ENCODE data around the gene TSPOAP1. TPM values are rescaled to one million over a fixed set of nuclear protein-coding genes. Genes with fewer than 3 reads are reported as not detected.

TSPOAP1 gene
- total RNA-seq, 1 donor from 2014 or later: 39.7 TPM

GRCh38 chr17:58313815-58314705 lies 14.5 kb downstream of the TSPOAP1 start:
- no peak overlapping the region for H3K4me3 Mint-ChIP-seq (ENCODE audit: unreplicated experiment)
- H3K9me3 Mint-ChIP-seq (ENCODE audit: unreplicated experiment): no peaks in the 10 kb centered on the region
- H3K27ac Mint-ChIP-seq (ENCODE audit: unreplicated experiment): peak overlapping the region; percentile 12
- peaks cover 8% of the 10 kb centered on the region for H3K4me1 Mint-ChIP-seq (ENCODE audit: low read depth, unreplicated experiment)
- no peak for TF ChIP-seq CTCF (IDR thresholded peaks at IDR 0.05; ENCODE audit: partially characterized antibody, unreplicated experiment)
- H3K36me3 Mint-ChIP-seq (ENCODE audit: unreplicated experiment): no peaks in the 10 kb centered on the region
- DNase-seq: peak; percentile 2
- H3K27me3 Mint-ChIP-seq (ENCODE audit: unreplicated experiment): peaks cover 4% of the 10 kb centered on the region

GRCh38 chr17:58312829-58313228 lies 15.8 kb downstream of the TSPOAP1 start:
- Mint-ChIP-seq H3K9me3 (ENCODE audit: unreplicated experiment) (no peaks in the 10 kb centered on the region), H3K27me3 (ENCODE audit: unreplicated experiment) (peaks cover 4% of the 10 kb centered on the region), H3K27ac (ENCODE audit: unreplicated experiment) (no peak overlapping the region), H3K4me3 (ENCODE audit: unreplicated experiment) (no peak overlapping the region), H3K4me1 (ENCODE audit: low read depth, unreplicated experiment) (peaks cover 8% of the 10 kb centered on the region), H3K36me3 (ENCODE audit: unreplicated experiment) (no peaks in the 10 kb centered on the region)
- DNase-seq: no peak
- no peak for TF ChIP-seq CTCF (IDR thresholded peaks at IDR 0.05; ENCODE audit: partially characterized antibody, unreplicated experiment)

GRCh38 chr17:58312021-58312630 lies 16.5 kb downstream of the TSPOAP1 start:
- Mint-ChIP-seq H3K9me3 (ENCODE audit: unreplicated experiment) (no peaks in the 10 kb centered on the region), H3K27me3 (ENCODE audit: unreplicated experiment) (peaks cover 4% of the 10 kb centered on the region), H3K4me3 (ENCODE audit: unreplicated experiment) (no peak overlapping the region), H3K27ac (ENCODE audit: unreplicated experiment) (no peak overlapping the region), H3K36me3 (ENCODE audit: unreplicated experiment) (peaks cover 3% of the 10 kb centered on the region), H3K4me1 (ENCODE audit: low read depth, unreplicated experiment) (peaks cover 11% of the 10 kb centered on the region)
- DNase-seq: peak; percentile 15
- TF ChIP-seq CTCF (IDR thresholded peaks at IDR 0.05; ENCODE audit: partially characterized antibody, unreplicated experiment): no peak

GRCh38 chr17:58311429-58311894 lies 17.1 kb downstream of the TSPOAP1 start:
- peak; percentile 8 for DNase-seq
- H3K4me3 Mint-ChIP-seq (ENCODE audit: unreplicated experiment): no peak overlapping the region
- peaks cover 4% of the 10 kb centered on the region for H3K27me3 Mint-ChIP-seq (ENCODE audit: unreplicated experiment)
- no peaks in the 10 kb centered on the region for H3K9me3 Mint-ChIP-seq (ENCODE audit: unreplicated experiment)
- H3K36me3 Mint-ChIP-seq (ENCODE audit: unreplicated experiment): peaks cover 4% of the 10 kb centered on the region
- H3K4me1 Mint-ChIP-seq (ENCODE audit: low read depth, unreplicated experiment): peaks cover 11% of the 10 kb centered on the region
- no peak overlapping the region for H3K27ac Mint-ChIP-seq (ENCODE audit: unreplicated experiment)
- no peak for TF ChIP-seq CTCF (IDR thresholded peaks at IDR 0.05; ENCODE audit: partially characterized antibody, unreplicated experiment)

Data from glutamatergic neuron (in vitro differentiated cells).